ENCODE measurements around the gene APC. TPM values are rescaled to one million over a fixed set of nuclear protein-coding genes. Genes with fewer than 3 reads are reported as not detected.

Gene APC
- total RNA-seq, 1 experiment from 2014 or later = 40.0 TPM

DNA sequence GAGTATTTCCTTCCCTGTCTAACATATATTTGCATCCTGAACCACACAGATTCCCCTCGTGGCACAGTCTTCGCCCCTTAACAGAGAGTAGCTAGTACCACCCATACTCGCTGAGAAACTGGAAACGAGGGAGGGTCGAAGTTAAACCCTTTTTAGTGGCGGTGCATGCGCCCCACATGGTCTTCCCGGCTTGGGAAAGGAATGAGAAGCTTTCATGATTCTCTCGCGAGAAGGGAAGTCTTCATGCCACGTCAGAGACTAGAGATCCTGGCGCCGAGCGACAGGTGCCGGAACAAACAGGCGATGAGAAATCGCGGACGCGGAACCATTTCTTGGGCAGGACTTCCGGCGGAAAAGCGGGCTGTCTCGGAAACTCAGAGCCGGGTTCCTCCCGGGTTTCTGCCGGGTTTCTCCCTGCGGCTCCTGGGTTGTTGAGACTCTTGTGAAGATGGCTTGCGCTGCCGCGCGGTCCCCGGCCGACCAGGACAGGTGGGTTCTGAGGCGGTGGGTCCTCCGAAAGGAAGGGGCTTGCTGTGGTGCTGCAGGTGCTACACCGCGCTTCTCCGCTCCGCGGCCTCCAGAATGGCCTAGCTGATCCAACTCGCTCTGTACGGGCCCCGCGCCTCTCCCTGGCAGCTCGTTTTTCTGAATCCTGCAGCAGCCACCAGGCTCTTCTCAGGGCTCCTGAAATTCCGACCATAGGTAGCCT is 123.4 kb downstream of the APC start, which contains the start of gene SRP19 (continued):
- TF ChIP-seq ZNF532 (CRISPR knock-in tag; IDR thresholded peaks at IDR 0.05; ENCODE audit: borderline replicate concordance) (no peak; the same call in 1 of the 2 replicates), FOXK1 (CRISPR knock-in tag; IDR thresholded peaks at IDR 0.05) (0 out of 2 replicates have a peak, but pooled peaks have one; percentile 47), ETV6 (CRISPR knock-in tag; IDR thresholded peaks at IDR 0.05) (peak; percentile 70; the same call in 1 of the 2 replicates), TEAD1 (CRISPR knock-in tag; IDR thresholded peaks at IDR 0.05) (peak; percentile 97), PRRX2 (CRISPR knock-in tag; IDR thresholded peaks at IDR 0.05) (no peak), ZNF416 (CRISPR knock-in tag; IDR thresholded peaks at IDR 0.05) (no peak), SMAD3 (CRISPR knock-in tag; IDR thresholded peaks at IDR 0.05; ENCODE audit: borderline replicate concordance) (peak; percentile 88), ZBTB43 (CRISPR knock-in tag; IDR thresholded peaks at IDR 0.05) (peak; percentile 66; the same call in 1 of the 2 replicates), GABPB1 (CRISPR knock-in tag; IDR thresholded peaks at IDR 0.05) (peak; percentile 72), MYBL2 (CRISPR knock-in tag; IDR thresholded peaks at IDR 0.05) (peak; percentile 31; the same call in 1 of the 2 replicates), RORB (CRISPR knock-in tag; IDR thresholded peaks at IDR 0.05) (no peak), E2F1 (CRISPR knock-in tag; IDR thresholded peaks at IDR 0.05) (peak; percentile 94), FOXP1 (CRISPR knock-in tag; IDR thresholded peaks at IDR 0.05; ENCODE audit: borderline replicate concordance) (peak; percentile 89; the same call in 1 of the 2 replicates), NR1H2 (CRISPR knock-in tag; IDR thresholded peaks at IDR 0.05) (0 out of 2 replicates have a peak, but pooled peaks have one; percentile 64), ZBTB21 (CRISPR knock-in tag; IDR thresholded peaks at IDR 0.05; ENCODE audit: borderline replicate concordance) (no peak; the same call in 1 of the 2 replicates), USF1 (CRISPR knock-in tag; IDR thresholded peaks at IDR 0.05) (peak; percentile 72; the same call in 1 of the 2 replicates), NFE2L1 (CRISPR knock-in tag; IDR thresholded peaks at IDR 0.05) (peak; percentile 50), EMX1 (CRISPR knock-in tag; IDR thresholded peaks at IDR 0.05) (no peak), ZNF232 (CRISPR knock-in tag; IDR thresholded peaks at IDR 0.05) (peak; percentile 88; the same call in 1 of the 2 replicates), RELA (CRISPR knock-in tag; IDR thresholded peaks at IDR 0.05; ENCODE audit: borderline replicate concordance) (0 out of 2 replicates have a peak, but pooled peaks have one; percentile 44), TEAD4 (CRISPR knock-in tag; IDR thresholded peaks at IDR 0.05) (peak; percentile 70; the same call in 1 of the 2 replicates)
- TF ChIP-seq, protein P1, sequence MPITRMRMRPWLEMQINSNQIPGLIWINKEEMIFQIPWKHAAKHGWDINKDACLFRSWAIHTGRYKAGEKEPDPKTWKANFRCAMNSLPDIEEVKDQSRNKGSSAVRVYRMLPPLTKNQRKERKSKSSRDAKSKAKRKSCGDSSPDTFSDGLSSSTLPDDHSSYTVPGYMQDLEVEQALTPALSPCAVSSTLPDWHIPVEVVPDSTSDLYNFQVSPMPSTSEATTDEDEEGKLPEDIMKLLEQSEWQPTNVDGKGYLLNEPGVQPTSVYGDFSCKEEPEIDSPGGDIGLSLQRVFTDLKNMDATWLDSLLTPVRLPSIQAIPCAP (CRISPR knock-in tag; IDR thresholded peaks at IDR 0.05) = peak; percentile 92
- TF ChIP-seq, protein P2, sequence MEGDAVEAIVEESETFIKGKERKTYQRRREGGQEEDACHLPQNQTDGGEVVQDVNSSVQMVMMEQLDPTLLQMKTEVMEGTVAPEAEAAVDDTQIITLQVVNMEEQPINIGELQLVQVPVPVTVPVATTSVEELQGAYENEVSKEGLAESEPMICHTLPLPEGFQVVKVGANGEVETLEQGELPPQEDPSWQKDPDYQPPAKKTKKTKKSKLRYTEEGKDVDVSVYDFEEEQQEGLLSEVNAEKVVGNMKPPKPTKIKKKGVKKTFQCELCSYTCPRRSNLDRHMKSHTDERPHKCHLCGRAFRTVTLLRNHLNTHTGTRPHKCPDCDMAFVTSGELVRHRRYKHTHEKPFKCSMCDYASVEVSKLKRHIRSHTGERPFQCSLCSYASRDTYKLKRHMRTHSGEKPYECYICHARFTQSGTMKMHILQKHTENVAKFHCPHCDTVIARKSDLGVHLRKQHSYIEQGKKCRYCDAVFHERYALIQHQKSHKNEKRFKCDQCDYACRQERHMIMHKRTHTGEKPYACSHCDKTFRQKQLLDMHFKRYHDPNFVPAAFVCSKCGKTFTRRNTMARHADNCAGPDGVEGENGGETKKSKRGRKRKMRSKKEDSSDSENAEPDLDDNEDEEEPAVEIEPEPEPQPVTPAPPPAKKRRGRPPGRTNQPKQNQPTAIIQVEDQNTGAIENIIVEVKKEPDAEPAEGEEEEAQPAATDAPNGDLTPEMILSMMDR (IDR thresholded peaks at IDR 0.05) = no peak
- TF ChIP-seq, protein P3, sequence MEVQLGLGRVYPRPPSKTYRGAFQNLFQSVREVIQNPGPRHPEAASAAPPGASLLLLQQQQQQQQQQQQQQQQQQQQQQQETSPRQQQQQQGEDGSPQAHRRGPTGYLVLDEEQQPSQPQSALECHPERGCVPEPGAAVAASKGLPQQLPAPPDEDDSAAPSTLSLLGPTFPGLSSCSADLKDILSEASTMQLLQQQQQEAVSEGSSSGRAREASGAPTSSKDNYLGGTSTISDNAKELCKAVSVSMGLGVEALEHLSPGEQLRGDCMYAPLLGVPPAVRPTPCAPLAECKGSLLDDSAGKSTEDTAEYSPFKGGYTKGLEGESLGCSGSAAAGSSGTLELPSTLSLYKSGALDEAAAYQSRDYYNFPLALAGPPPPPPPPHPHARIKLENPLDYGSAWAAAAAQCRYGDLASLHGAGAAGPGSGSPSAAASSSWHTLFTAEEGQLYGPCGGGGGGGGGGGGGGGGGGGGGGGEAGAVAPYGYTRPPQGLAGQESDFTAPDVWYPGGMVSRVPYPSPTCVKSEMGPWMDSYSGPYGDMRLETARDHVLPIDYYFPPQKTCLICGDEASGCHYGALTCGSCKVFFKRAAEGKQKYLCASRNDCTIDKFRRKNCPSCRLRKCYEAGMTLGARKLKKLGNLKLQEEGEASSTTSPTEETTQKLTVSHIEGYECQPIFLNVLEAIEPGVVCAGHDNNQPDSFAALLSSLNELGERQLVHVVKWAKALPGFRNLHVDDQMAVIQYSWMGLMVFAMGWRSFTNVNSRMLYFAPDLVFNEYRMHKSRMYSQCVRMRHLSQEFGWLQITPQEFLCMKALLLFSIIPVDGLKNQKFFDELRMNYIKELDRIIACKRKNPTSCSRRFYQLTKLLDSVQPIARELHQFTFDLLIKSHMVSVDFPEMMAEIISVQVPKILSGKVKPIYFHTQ (CRISPR knock-in tag; IDR thresholded peaks at IDR 0.05) = no peak

Data from WTC11 (cell line).